GM21825 (cell line): ENCODE results near the gene EHBP1L1.
"Not testable (repeated sequence)": the region's sequence is repeated elsewhere in the genome, so short reads cannot be mapped to it uniquely, and the experiment has no call there.

Source experiments
- ATAC-seq: cut with Tn5 transposase; IDR thresholded peaks from one replicate; pipeline ENCODE4 v1.9.1; 2021; ENCODE audit warnings: mild to moderate bottlenecking, moderate library complexity; ENCODE audit not compliant: unreplicated experiment

EHBP1L1 gene

DNA sequence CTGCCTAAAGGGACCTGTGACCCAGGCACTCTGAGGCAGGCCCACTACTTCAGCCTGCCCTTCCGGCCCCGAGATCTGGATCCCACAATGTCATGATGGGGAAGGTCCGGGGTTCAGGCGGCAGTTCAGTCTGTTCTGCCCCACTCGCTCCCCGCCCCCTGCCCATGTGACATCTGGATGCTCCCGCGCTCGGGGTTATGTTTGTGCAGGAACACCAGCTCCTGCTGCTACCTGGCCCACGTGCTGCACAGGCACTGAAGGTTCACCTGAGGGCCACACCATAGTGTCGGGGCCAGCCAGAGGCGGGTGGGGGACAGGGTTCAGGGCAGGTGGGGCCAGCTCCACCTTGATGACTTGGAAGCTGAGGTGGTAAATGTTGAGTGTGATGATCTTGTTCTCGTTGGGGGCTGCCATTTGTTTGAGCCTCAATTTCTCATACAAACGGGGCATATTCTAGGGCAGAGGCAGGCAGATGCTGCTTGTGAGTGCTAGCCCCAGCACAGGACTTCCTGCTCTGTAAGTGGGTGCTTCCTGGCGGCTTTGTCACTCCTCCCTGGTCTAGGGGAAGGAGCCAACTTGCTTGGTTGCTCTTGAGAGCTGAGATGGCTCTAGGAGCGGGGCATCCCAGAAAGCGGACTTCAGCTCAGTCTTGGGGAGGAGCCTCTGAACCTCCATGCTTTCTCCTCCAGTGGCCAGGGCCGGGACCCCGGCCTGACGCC is 57.7 kb downstream of the EHBP1L1 start:
- ATAC-seq: no peak

DNA sequence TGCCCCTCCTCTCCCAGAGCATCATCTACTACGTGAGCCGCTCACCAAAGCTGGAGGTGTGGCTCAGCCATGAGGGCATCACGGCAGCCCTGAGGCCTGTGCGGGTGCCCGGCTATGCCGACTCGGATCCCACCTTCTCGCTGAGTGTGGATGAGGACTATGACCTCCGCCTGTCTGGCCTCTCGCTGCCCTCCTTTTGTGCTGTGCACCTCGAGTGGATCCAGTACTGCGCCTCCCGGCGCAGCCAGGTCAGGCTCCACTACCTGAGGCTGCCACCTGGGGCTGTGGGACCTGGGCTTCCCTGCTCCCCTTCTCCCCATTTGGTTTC is 58.2 kb downstream of the EHBP1L1 start:
- ATAC-seq: no peak

DNA sequence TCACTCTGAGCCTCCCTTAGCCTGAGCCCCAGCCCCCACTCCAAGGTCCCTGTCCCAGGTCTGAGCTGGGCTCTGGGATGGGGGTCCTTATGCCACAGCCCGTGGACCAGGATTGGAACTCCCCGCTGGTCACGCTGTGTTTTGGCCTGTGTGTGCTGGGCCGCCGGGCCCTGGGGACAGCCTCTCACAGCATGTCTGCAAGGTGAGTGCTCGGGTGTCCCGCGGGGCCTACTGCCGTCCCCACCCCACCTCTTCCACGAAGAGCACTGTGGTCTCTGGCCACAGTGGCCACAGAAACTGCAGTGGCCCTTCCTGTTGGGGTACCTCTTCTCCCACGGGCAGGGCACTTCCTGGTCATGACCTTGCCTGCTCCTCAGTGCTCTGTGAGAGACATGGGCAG is 58.6 kb downstream of the EHBP1L1 start:
- no peak for ATAC-seq

DNA sequence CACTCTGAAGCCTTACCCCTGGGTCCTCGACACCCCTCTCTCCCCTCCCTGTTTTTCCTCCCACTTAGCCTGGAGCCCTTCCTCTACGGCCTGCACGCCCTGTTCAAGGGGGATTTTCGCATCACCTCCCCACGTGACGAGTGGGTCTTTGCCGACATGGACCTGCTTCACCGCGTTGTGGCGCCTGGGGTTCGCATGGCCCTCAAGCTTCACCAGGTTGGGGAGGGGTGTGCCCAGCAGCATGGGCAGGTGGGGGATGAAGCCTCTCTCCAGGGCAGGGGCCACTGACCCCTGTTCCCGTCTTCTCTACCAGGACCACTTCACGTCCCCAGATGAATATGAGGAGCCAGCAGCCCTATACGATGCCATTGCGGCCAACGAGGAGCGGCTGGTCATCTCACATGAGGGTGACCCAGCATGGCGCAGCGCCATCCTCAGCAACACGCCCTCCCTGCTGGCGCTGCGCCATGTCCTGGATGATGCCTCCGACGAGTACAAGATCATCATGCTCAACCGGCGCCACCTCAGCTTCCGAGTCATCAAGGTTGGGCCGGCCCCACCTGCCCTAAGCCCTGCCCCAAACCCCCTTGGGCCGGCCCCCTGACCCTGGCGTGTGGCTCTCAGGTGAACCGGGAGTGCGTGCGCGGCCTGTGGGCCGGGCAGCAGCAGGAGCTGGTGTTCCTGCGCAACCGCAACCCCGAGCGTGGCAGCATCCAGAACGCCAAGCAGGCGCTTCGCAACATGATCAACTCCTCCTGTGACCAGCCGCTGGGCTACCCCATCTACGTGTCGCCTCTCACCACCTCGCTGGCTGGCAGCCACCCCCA is 59.3 kb downstream of the EHBP1L1 start:
- ATAC-seq: no peak

DNA sequence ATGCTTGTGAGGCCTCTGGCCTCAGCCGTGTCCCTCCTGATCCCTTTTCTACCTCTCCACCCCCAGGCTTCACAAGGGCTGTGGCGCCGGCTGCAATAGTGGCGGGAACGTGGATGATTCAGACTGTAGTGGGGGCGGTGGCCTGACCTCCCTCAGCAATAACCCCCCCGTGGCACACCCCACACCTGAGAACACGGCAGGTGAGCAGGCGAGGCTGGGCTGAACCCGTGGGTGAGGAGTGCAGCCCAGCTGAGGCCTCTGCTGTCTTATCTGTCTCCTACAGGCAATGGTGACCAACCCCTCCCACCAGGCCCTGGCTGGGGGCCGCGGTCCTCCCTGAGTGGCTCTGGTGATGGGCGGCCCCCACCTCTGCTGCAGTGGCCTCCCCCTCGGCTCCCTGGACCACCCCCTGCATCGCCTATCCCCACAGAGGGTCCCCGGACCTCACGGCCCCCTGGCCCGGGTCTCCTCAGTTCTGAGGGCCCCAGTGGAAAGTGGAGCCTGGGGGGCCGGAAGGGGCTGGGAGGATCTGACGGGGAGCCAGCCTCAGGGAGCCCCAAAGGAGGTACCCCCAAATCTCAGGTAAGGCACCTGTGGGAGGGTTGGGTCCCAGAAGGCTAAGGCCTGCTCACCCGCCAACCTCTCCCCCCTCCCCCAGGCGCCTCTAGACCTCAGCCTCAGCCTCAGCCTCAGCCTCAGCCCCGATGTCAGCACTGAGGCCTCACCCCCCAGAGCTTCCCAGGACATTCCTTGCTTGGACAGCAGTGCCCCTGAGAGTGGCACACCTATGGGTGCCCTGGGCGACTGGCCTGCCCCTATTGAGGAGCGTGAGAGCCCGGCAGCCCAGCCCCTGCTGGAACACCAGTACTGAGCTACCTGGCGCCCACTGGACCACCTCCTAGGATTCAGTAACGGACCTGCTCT is 60.5 kb downstream of the EHBP1L1 start:
- no peak for ATAC-seq

DNA sequence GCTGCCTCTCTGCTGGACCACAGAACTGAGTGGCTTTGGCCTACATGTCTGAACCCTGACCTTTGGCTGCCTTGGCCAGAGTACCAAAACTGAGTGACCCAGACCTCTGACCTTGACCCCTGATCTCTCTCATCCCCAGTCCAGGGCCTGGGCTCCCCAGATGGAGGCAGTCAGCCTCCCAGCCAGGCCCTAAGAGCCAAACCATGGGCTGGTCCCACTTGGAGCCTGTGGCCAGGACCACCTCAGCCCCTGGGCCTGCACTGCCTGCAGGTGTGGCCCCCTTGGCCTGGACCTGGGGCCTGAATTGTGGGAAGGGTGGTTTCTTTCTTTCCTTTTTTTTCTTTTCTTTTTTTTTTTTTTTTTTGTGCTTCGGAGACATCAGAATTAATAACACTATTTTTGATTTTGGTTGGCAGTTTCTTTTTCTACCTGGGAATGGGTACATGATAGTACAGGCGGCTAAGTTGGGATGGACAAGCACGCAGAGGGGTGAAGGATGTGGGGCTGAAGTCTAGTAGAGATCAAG is 61.2 kb downstream of the EHBP1L1 start:
- ATAC-seq: no peak

DNA sequence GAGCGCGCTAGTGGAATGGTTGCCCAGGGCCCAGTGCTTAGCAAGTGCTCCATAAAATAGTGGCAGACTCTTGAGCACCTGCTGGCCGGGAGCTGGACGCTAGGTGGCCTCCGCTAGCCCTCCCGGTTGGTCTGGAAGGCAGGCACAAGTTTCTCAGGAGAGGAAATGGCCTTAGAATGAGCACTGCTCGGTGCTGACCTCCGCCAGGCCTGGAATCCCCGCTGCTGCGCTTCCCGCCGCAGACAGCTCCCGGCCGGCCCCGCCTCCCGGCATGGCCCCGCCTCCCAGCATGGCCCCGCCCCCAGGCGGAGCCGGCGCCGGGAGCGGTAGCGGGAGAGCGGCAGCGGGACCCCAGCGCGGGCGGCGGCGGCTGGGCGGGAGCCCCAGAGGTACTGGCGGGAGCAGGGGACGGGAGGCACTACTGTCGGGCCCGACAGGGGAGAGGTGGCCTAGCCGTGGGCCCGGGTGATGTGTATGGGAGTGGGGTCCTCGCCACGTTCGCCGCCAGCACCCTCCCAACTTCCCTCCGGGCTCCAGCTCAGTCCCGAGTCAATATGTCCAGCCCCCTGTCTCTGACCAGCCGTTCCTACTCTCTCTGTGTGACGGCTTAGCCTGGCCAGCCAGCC is 62.1 kb downstream of the EHBP1L1 start, which contains the start of gene SIPA1:
TSS of gene SIPA1 (plus strand) at position 308 of the 626 bp plus-strand sequence. CDS start 2,821 bp downstream, outside the sequence.
- peak; percentile 44 for ATAC-seq

DNA sequence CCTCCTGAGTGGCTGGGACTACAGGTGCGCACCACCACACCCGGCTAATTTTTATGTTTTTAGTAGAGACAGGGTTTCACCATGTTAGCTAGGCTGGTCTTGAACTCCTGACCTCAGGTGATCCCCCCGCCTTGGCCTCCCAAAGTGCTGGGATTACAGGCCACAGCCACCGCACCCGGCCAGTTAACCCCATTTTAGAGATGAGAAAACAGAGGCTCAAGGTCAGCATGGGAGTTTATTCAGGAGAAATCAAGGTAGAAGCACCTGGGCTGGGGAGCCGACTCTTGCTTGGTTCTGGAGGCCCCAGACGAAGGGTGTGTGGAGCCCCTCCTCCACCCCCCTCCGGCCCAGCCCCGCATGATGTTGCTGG is 63.4 kb downstream of the EHBP1L1 start:
- not testable (repeated sequence) for ATAC-seq

DNA sequence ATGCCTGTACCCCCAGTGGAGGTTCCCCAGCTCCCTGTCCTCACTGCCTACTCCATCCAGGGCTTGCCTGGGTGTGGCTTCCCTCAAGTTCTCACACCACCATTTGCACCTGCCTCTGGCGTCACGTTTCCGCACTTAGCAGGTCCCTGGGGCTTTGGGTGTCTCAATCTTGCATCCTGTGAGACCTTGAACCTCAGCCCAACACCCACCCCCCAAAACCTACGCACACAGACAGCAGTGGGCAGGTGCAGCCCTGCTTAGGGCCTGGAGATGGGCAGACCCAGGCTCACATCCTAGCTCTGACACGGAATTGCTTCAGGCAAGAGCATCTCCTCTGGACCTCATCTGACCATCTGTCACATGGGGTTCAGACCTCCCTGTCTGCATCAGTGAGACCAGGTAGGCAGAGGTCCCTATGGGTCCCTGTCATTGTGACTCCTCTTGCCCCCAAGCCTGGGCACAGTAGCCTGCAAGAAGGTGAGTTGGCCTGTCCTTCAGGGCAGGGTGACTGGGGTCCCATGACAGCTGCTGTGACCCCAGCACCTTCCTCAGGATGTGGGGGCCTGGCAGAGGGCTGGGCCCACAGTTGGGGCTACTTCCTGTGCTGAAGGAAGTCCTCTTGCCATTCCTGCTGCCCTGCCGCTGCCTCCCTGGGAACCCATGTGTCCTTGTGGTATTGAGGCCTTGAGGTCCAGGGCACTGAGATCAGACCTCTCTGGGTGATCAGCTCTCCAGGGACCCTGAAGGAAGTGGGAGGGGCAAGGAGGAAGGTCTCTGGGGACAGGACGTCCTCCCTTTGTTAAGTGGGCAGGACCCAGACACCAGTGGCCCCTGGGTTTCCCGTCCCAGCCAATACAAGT is 64.0 kb downstream of the EHBP1L1 start:
- ATAC-seq: peak; percentile 31

DNA sequence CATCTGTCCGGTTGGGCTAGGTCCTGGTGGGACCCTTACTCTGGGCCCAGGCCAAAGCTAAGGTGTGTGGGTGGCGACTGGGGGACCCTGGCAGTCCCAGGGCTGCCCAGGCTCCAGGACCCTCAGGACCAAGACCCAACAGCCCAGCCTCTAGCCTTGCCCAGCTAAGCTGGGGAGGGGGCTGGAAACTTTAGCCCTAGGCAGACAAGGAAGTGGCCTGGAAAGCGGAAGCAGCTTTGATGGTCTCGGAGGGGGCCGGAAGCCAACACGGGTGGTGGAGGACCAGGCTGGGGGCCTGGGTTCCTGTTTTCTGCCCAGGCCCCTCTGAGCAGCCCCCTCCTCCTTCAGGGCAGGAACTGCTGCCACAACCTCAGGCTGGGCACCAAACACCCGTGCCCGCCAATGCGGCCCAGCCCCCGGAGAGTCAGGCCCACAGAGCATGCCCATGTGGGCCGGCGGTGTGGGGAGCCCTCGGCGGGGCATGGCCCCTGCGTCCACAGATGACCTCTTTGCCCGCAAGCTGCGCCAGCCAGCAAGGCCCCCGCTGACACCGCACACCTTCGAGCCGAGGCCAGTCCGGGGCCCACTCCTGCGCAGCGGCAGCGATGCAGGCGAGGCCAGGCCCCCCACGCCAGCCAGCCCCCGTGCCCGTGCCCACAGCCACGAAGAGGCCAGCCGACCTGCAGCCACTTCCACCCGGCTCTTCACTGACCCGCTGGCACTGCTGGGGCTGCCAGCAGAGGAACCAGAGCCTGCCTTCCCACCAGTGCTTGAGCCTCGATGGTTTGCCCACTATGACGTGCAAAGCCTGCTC is 64.8 kb downstream of the EHBP1L1 start:
- no peak for ATAC-seq

DNA sequence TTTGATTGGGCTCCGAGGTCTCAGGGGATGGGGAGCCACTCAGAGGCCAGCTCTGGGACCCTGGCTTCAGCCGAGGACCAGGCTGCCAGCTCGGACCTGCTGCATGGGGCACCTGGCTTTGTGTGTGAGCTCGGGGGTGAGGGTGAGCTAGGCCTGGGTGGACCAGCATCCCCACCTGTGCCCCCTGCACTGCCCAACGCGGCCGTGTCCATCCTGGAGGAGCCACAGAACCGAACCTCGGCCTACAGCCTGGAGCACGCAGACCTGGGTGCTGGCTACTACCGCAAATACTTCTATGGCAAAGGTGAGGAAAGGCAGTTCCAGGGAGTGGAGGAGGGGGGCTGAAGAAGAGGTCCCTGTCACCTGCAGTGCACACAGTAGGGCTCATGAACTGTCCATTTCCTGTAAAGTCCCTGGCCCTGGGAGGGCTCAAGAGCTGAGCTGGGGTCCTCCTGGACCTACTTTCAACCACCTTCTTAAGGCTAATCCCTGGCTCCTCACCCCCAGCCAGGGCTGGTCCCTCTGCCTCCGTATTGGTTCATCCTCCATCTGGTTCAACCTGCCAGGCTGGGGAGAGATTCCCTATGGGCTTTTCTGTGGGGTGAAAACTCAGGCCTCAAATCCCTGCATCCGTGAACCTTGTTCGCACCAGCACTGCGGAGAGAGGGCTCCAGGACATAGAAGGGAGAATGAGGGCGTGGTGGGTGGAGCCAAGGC is 65.6 kb downstream of the EHBP1L1 start:
- no peak for ATAC-seq
